Kidney epithelial cell (primary cell): ENCODE measurements around the gene INCENP. TPM values are rescaled to one million over a fixed set of nuclear protein-coding genes. Genes with fewer than 3 reads are reported as not detected.
"Not testable (repeated sequence)": the region's sequence is repeated elsewhere in the genome, so short reads cannot be mapped to it uniquely, and the experiment has no call there.

Experiments
- DNase-seq: peaks from one replicate; pipeline ENCODE4 v3.0.0-alpha.2; 2010; ENCODE audit warnings: low read depth
- H3K27me3 ChIP-seq: 2 replicates; pipeline ENCODE4 v1.6.0; 2011; ENCODE audit warnings: low read length; ENCODE audit not compliant: control insufficient read depth, insufficient read depth
- H3K36me3 ChIP-seq: 2 replicates; pipeline ENCODE4 v1.5.1; 2011; ENCODE audit warnings: low read length; ENCODE audit not compliant: control insufficient read depth, insufficient read depth
- H3K4me3 ChIP-seq: 2 replicates; pipeline ENCODE4 v1.5.1; 2011; ENCODE audit warnings: low read depth, mild to moderate bottlenecking, control low read depth, low read length
- total RNA-seq: library from RNA; depleted of rRNA; stranded (reverse); fragments of >200 nt; gene quantifications from 2 replicates; pipeline ENCODE4 v1.2.3, GENCODE V29; 2015
- TF ChIP-seq, protein P1 (sequence below): IDR thresholded peaks from 2 replicates; pipeline ENCODE4 v1.5.1; 2011; ENCODE audit warnings: mild to moderate bottlenecking, moderate library complexity, low read length, control low read depth, inconsistent platforms; ENCODE audit not compliant: insufficient read depth, poor library complexity, severe bottlenecking

The INCENP gene
- total RNA-seq, 1 donor from 2014 or later, result 18.8 TPM

DNA sequence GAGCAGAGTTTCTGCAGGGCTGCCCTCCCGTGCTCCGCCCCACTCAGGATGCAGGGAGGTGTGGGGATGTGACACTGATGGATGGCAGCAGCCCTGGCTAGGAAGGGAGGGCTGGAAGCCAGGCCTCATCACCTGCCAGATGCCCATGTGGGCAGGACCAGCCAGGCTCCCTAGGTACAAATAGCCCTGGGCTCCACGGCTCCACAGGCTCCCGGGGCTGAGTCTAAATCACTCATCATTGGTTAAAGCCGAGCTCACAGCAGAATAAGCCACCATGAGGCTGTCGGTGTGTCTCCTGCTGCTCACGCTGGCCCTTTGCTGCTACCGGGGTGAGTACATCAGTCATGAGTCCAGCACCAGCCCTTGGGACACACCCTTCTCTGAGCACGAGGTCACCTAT lies 66.2 kb downstream of the INCENP start, which contains the start of gene SCGB1D1:
TSS of gene SCGB1D1 (plus strand) at position 206 of the 400 bp plus-strand sequence. CDS start at position 275, 69 bp downstream.
- Histone ChIP-seq H3K36me3 (no peaks in the 10 kb centered on the region), H3K27me3 (peaks cover 9% of the 10 kb centered on the region), H3K4me3 (no peak within 1 kb of the TSS)
- DNase-seq, result no peak
- TF ChIP-seq, protein P1, sequence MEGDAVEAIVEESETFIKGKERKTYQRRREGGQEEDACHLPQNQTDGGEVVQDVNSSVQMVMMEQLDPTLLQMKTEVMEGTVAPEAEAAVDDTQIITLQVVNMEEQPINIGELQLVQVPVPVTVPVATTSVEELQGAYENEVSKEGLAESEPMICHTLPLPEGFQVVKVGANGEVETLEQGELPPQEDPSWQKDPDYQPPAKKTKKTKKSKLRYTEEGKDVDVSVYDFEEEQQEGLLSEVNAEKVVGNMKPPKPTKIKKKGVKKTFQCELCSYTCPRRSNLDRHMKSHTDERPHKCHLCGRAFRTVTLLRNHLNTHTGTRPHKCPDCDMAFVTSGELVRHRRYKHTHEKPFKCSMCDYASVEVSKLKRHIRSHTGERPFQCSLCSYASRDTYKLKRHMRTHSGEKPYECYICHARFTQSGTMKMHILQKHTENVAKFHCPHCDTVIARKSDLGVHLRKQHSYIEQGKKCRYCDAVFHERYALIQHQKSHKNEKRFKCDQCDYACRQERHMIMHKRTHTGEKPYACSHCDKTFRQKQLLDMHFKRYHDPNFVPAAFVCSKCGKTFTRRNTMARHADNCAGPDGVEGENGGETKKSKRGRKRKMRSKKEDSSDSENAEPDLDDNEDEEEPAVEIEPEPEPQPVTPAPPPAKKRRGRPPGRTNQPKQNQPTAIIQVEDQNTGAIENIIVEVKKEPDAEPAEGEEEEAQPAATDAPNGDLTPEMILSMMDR, result no peak

DNA sequence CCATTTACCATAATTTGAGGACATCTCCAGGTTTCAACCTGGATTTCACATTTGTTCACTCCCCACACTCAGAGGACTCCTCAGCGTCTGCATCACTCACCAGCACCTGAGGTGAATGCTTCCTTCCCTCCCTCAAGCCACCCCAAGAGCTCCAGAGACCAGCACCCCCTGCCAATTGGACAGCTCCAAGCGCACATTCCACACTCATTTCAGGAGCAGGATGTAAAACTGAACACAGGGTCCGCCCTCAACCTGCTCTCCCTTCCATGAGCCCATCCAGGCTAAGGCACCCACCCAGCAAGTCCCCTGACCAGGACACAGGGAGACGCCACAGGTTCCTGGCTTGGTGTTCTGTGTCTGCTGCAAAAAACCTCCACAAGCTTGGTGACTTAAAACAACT lies 70.1 kb downstream of the INCENP start:
- Histone ChIP-seq H3K4me3 (no peak overlapping the region), H3K27me3 (peaks cover 11% of the 10 kb centered on the region), H3K36me3 (no peaks in the 10 kb centered on the region)
- TF ChIP-seq, protein P1, result no peak
- no peak for DNase-seq

DNA sequence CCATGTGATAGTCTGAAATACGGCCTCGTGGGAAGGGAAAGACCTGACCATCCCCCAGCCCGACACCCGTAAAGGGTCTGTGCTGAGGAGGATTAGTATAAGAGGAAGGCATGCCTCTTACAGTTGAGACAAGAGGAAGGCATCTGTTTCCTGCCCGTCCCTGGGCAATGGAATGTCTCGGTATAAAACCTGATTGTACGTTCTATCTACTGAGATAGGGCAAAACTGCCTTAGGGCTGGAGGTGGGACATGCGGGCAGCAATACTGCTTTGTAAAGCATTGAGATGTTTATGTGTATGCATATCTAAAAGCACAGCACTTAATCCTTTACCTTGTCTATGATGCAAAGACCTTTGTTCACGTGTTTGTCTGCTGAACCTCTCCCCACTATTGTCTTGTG lies 71.2 kb downstream of the INCENP start:
- not testable (repeated sequence) for H3K36me3 ChIP-seq, DNase-seq, H3K4me3 ChIP-seq
- H3K27me3 ChIP-seq, result peaks cover 11% of the 10 kb centered on the region

DNA sequence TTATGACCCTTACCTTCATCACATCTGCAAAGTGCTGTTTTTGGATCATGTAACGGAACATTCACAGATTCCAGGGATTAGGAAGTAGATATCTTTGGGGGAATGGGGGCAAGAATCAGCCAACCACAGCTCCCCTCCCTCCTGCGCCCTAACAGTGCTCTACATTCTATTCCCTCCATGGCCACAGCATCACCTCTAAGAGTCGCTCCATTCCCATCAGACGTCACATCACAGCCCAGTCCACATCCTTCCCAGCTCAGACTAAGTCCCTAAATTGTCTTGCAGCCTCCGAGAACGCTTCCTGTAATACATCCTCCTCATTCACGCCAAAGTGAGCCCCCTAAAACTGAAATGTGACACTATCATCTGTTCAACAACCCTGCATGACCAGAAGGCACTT lies 72.1 kb downstream of the INCENP start:
- no peak for DNase-seq
- H3K27me3 ChIP-seq, result peaks cover 7% of the 10 kb centered on the region
- H3K36me3 ChIP-seq, result no peaks in the 10 kb centered on the region

DNA sequence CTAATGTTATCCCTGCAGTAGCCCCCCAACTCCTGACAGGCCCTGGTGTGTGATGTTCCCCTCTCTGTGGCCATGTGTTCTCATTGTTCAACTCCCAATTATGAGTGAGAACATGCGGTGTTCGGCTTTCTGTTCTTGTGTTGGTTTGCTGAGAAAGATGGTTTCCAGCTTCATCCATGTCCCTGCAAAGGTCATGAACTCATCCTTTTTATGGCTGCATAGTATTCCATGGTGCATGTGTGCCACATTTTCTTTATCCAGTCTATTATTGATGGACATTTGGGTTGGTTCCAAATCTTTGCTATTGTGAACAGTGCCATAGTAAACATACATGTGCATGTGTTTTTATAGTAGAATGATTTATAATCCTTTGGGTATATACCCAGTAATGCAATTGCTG lies 73.6 kb downstream of the INCENP start:
- H3K36me3 ChIP-seq, DNase-seq, H3K4me3 ChIP-seq, H3K27me3 ChIP-seq: not testable (repeated sequence)

More for the DNA sequence above, 72.1 kb downstream of the INCENP start:
- H3K4me3 ChIP-seq, result no peak overlapping the region
- TF ChIP-seq, protein P1, result no peak

DNA sequence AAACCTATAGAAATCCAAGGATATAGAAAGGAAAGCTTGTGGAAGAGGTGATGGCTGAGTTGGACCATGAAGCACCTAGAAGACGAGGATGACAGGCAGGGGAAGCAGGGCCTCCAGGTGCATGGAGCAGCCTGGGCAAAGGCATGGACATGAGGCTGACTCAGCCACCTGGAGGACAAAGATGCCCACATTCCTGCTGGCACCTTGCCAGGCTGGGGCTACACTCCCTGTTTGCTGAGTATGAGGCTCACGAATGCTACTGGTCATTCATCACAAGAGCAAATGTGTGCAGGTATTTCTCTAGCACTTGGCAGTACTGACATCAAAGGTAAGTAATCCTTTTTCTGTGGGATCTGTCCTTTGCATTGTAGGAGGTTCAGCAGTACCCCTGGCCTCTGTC lies 77.6 kb downstream of the INCENP start:
- peaks cover 8% of the 10 kb centered on the region for H3K27me3 ChIP-seq
- TF ChIP-seq, protein P1, result no peak
- H3K4me3 ChIP-seq, result no peak overlapping the region
- H3K36me3 ChIP-seq, result no peaks in the 10 kb centered on the region
- no peak for DNase-seq

Other genes starting within 250 kb of the INCENP start
- gene FADS3, start 232.5 kb upstream of the INCENP start, total RNA-seq, result 134 and 152 TPM in 2 replicates
- gene RAB3IL1, start 206.4 kb upstream of the INCENP start, total RNA-seq, result 5.2 and 9.9 TPM in 2 replicates
- 1.0 and 1.1 TPM in 2 replicates for gene BEST1, start 173.7 kb upstream of the INCENP start, total RNA-seq
- gene FTH1, start 156.4 kb upstream of the INCENP start, total RNA-seq, result 2,225 and 2,374 TPM in 2 replicates
- gene SCGB1D1, start 66.2 kb downstream of the INCENP start, total RNA-seq, result not detected in 2 replicates
- gene SCGB2A1, start 84.7 kb downstream of the INCENP start, total RNA-seq, result not detected in 2 replicates
- not detected in 2 replicates for gene SCGB1D2, start 118.2 kb downstream of the INCENP start, total RNA-seq
- not detected in 2 replicates for gene SCGB2A2, start 146.1 kb downstream of the INCENP start, total RNA-seq
- gene SCGB1D4, start 175.1 kb downstream of the INCENP start, total RNA-seq, result not detected in 2 replicates
- gene ASRGL1, start 213.4 kb downstream of the INCENP start, total RNA-seq, result 20.3 and 21.7 TPM in 2 replicates